Choroid plexus epithelial cell (primary cell): ENCODE data around the gene HLTF.

ENCODE experiments used
- DNase-seq: peaks from one replicate; pipeline ENCODE4 v3.0.0-alpha.2; 2010; ENCODE audit warnings: low read depth
- H3K4me3 ChIP-seq: 2 replicates; pipeline ENCODE4 v1.5.1; 2011; ENCODE audit warnings: low read depth, mild to moderate bottlenecking, control low read depth, low read length, moderate library complexity
- CTCF ChIP-seq: conservative IDR thresholded peaks from 2 replicates; pipeline ENCODE4 v1.5.1; 2011; ENCODE audit warnings: low read depth, mild to moderate bottlenecking, control low read depth, inconsistent platforms, low read length, moderate library complexity

Gene HLTF

GRCh38 chr3:149085828-149086231 is 503 bp downstream of the HLTF start:
- TF ChIP-seq CTCF: no peak
- H3K4me3 ChIP-seq: peak overlapping the region; percentile 91
- peak; percentile 52 for DNase-seq

GRCh38 chr3:149081772-149082171 is 4.6 kb downstream of the HLTF start:
- no peak for TF ChIP-seq CTCF

GRCh38 chr3:149080699-149081091 is 5.6 kb downstream of the HLTF start:
- no peak overlapping the region for H3K4me3 ChIP-seq
- TF ChIP-seq CTCF: no peak
- DNase-seq: peak; percentile 73

More at GRCh38 chr3:149081772-149082171, 4.6 kb downstream of the HLTF start:
- H3K4me3 ChIP-seq: no peak overlapping the region
- no peak for DNase-seq

GRCh38 chr3:149080011-149080698 is 6.2 kb downstream of the HLTF start:
- no peak overlapping the region for H3K4me3 ChIP-seq
- peak; percentile 33 for DNase-seq
- TF ChIP-seq CTCF: no peak

GRCh38 chr3:149077628-149078027 is 8.7 kb downstream of the HLTF start:
- H3K4me3 ChIP-seq: no peak overlapping the region
- DNase-seq: peak; percentile 89
- TF ChIP-seq CTCF: no peak

- TF ChIP-seq CTCF: no peak
- no peak for DNase-seq
- H3K4me3 ChIP-seq: no peak overlapping the region
Measured at GRCh38 chr3:149067883-149068282, 18.4 kb downstream of the HLTF start.

GRCh38 chr3:149061776-149062175 is 24.6 kb downstream of the HLTF start:
- no peak overlapping the region for H3K4me3 ChIP-seq
- DNase-seq: no peak
- no peak for TF ChIP-seq CTCF
